AG08396 (cell line): Measurements from ENCODE around the gene OSTM1.
"Not testable (repeated sequence)": the region's sequence is repeated elsewhere in the genome, so short reads cannot be mapped to it uniquely, and the experiment has no call there.

Experiments
- DNase-seq: peaks from one replicate; pipeline ENCODE4 v3.0.0; 2012; ENCODE audit warnings: low spot score, mixed read lengths

OSTM1 gene

GRCh38 chr6:108020472-108021116, 53.9 kb downstream of the OSTM1 start:
- DNase-seq = no peak

- DNase-seq = not testable (repeated sequence)
Measured at GRCh38 chr6:108016283-108016682, 58.3 kb downstream of the OSTM1 start.

GRCh38 chr6:108013787-108014439, 60.6 kb downstream of the OSTM1 start:
- no peak for DNase-seq

GRCh38 chr6:108009894-108010293, 64.6 kb downstream of the OSTM1 start:
- no peak for DNase-seq

- not testable (repeated sequence) for DNase-seq
Measured at GRCh38 chr6:108009258-108009657, 65.3 kb downstream of the OSTM1 start.

- DNase-seq = no peak
Measured at GRCh38 chr6:108008363-108008762, 66.2 kb downstream of the OSTM1 start.

GRCh38 chr6:108005961-108006360, 68.6 kb downstream of the OSTM1 start:
- no peak for DNase-seq

- DNase-seq = no peak
Measured at GRCh38 chr6:108004861-108005260, 69.7 kb downstream of the OSTM1 start.

GRCh38 chr6:108002365-108003221, 71.9 kb downstream of the OSTM1 start:
- DNase-seq = no peak

GRCh38 chr6:108001696-108002231, 72.8 kb downstream of the OSTM1 start:
- DNase-seq = no peak

GRCh38 chr6:108000259-108000658, 74.3 kb downstream of the OSTM1 start:
- not testable (repeated sequence) for DNase-seq

GRCh38 chr6:107999341-107999740, 75.2 kb downstream of the OSTM1 start:
- no peak for DNase-seq

GRCh38 chr6:107991772-107992550, 82.6 kb downstream of the OSTM1 start:
- no peak for DNase-seq
